NCI-H2081 treated with DMSO at 0.1 percent for 48 hours (cell line): ENCODE data around the gene ERCC4.
"Not testable (repeated sequence)": the region's sequence is repeated elsewhere in the genome, so short reads cannot be mapped to it uniquely, and the experiment has no call there.

Experiments
- DNase-seq: peaks from one replicate; lab custom pipeline; 2025; lab: John Stamatoyannopoulos, UW

ERCC4 gene

GRCh38 chr16:13919683-13920509, at the start of gene ERCC4:
TSS of gene ERCC4 (plus strand) at chr16:13920154. CDS start at chr16:13920166, 12 bp downstream.
- peak; percentile 95 for DNase-seq

GRCh38 chr16:13873835-13874438, 46.0 kb upstream of the ERCC4 start:
- no peak for DNase-seq

- DNase-seq = no peak
These were observed 44.2 kb upstream of the ERCC4 start for GRCh38 chr16:13875614-13876284.

GRCh38 chr16:13883276-13883675, 36.7 kb upstream of the ERCC4 start:
- no peak for DNase-seq

GRCh38 chr16:13883881-13884280, 36.1 kb upstream of the ERCC4 start:
- DNase-seq = no peak

GRCh38 chr16:13885700-13886099, 34.3 kb upstream of the ERCC4 start:
- no peak for DNase-seq

- DNase-seq = no peak
These were observed 33.3 kb upstream of the ERCC4 start for GRCh38 chr16:13886608-13887007.

- not testable (repeated sequence) for DNase-seq
These were observed 30.6 kb upstream of the ERCC4 start for GRCh38 chr16:13889323-13889722.

- DNase-seq = no peak
These were observed 27.7 kb upstream of the ERCC4 start for GRCh38 chr16:13892301-13892700.

- DNase-seq = no peak
These were observed 24.4 kb upstream of the ERCC4 start for GRCh38 chr16:13895516-13895915.

- DNase-seq = no peak
These were observed 23.3 kb upstream of the ERCC4 start for GRCh38 chr16:13896543-13897182.

GRCh38 chr16:13897806-13898205, 22.1 kb upstream of the ERCC4 start:
- no peak for DNase-seq

GRCh38 chr16:13898233-13898632, 21.7 kb upstream of the ERCC4 start:
- DNase-seq = no peak

GRCh38 chr16:13902052-13902451, 17.9 kb upstream of the ERCC4 start:
- no peak for DNase-seq

- DNase-seq = no peak
These were observed 17.3 kb upstream of the ERCC4 start for GRCh38 chr16:13902677-13903076.

- no peak for DNase-seq
These were observed 15.7 kb upstream of the ERCC4 start for GRCh38 chr16:13904179-13904691.

GRCh38 chr16:13904822-13905221, 15.1 kb upstream of the ERCC4 start:
- DNase-seq = not testable (repeated sequence)

- no peak for DNase-seq
These were observed 13.5 kb upstream of the ERCC4 start for GRCh38 chr16:13906168-13907089.

GRCh38 chr16:13907431-13907830, 12.5 kb upstream of the ERCC4 start:
- DNase-seq = no peak

GRCh38 chr16:13909069-13909468, 10.9 kb upstream of the ERCC4 start:
- DNase-seq = no peak

GRCh38 chr16:13909872-13910303, 10.1 kb upstream of the ERCC4 start:
- no peak for DNase-seq
